Suprapubic skin (tissue), 3 donors: Measurements from ENCODE around the gene GRB14.

ENCODE experiments used
- POLR2A ChIP-seq, 2 donors: fragments of 450-650 bp; IDR thresholded peaks; one replicate each; pipeline ENCODE4 v1.6.1; 2017; ENCODE audit warnings: antibody characterized with exemption in 2 of 2, mild to moderate bottlenecking in 2 of 2, moderate library complexity in 2 of 2
- TF ChIP-seq, protein P1 (sequence below), 2 donors: fragments of 200-600 bp in 1 of 2; fragments of 450-650 bp in 1 of 2; sonication (generic) in 1 of 2; IDR thresholded peaks; one replicate each; pipeline ENCODE4 v1.5.1; 2016 to 2019; ENCODE audit warnings: antibody characterized with exemption in 2 of 2, mild to moderate bottlenecking in 1 of 2, moderate library complexity in 1 of 2

GRCh38 chr2:164473021-164473420 lies 148.3 kb downstream of the GRB14 start:
- TF ChIP-seq, protein P1, sequence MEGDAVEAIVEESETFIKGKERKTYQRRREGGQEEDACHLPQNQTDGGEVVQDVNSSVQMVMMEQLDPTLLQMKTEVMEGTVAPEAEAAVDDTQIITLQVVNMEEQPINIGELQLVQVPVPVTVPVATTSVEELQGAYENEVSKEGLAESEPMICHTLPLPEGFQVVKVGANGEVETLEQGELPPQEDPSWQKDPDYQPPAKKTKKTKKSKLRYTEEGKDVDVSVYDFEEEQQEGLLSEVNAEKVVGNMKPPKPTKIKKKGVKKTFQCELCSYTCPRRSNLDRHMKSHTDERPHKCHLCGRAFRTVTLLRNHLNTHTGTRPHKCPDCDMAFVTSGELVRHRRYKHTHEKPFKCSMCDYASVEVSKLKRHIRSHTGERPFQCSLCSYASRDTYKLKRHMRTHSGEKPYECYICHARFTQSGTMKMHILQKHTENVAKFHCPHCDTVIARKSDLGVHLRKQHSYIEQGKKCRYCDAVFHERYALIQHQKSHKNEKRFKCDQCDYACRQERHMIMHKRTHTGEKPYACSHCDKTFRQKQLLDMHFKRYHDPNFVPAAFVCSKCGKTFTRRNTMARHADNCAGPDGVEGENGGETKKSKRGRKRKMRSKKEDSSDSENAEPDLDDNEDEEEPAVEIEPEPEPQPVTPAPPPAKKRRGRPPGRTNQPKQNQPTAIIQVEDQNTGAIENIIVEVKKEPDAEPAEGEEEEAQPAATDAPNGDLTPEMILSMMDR (IDR thresholded peaks at IDR 0.05): no peak
- TF ChIP-seq POLR2A (IDR thresholded peaks at IDR 0.05): no peak
